ENCODE results near the gene TRIM38. TPM values are rescaled to one million over a fixed set of nuclear protein-coding genes. Genes with fewer than 3 reads are reported as not detected.

The TRIM38 gene
- total RNA-seq, 1 experiment from 2014 or later, result 4.4 TPM

- ATAC-seq (no peak), DNase-seq (ENCODE audit: low read depth, low spot score) (no peak)
- peak; percentile 89 for TF ChIP-seq TCF7L2 (IDR thresholded peaks at IDR 0.05; ENCODE audit: low read depth, low read length)
- TF ChIP-seq CTCF (IDR thresholded peaks at IDR 0.05), result no peak
- in situ Hi-C loops (cut with HindIII; ENCODE audit: low pct_unique_long_range_greater_than_20kb, low sequenced_read_pairs) (no loop called here), intact Hi-C loops (cut with micrococcal nuclease; ENCODE audit: unreplicated experiment) (no loop called here)
- Histone ChIP-seq H3K27me3 (ENCODE audit: control insufficient read depth, insufficient read depth, low read length) (no peaks in the 10 kb centered on the region), H3K9me3 (ENCODE audit: control insufficient read depth, insufficient read depth, low read depth, low read length) (no peaks in the 10 kb centered on the region), H3K36me3 (ENCODE audit: control insufficient read depth, insufficient read depth, low read length) (no peaks in the 10 kb centered on the region), H3K4me3 (ENCODE audit: low read depth in 2 of 2, low read length in 2 of 2) (peak overlapping the region; percentile 84 to 91), H3K27ac (ENCODE audit: low read length) (peak overlapping the region; percentile 100), H3K4me1 (ENCODE audit: control insufficient read depth, insufficient read depth, low read length) (peaks cover 51% of the 10 kb centered on the region)
- ChIA-PET CTCF (no interaction called here), POLR2A (interaction anchor here (0.6 to 9.8 kb wide), 3 partner anchors 8 to 21 kb away, joined by 14 to 207 read pairs (median 58); a partner anchor contains a TSS)
- no TSS peak for BruUV-seq (replicated peaks)
Observed at GRCh38 chr6:26028746-26029569, 66.4 kb downstream of the TRIM38 start.

- no peaks in the 10 kb centered on the region for H3K27me3 ChIP-seq (ENCODE audit: control insufficient read depth, insufficient read depth, low read length)
- H3K27ac ChIP-seq (ENCODE audit: low read length), result peak overlapping the region; percentile 100
- BruUV-seq (replicated peaks), result no TSS peak
- CTCF ChIA-PET, result no interaction called here
- H3K4me3 ChIP-seq (ENCODE audit: low read depth in 2 of 2, low read length in 2 of 2), result peak overlapping the region; percentile 84 to 91; a peak in 3 of 4 replicates
- ATAC-seq, result no peak
- TF ChIP-seq SIN3A (IDR thresholded peaks at IDR 0.05; ENCODE audit: borderline replicate concordance, insufficient read depth, low read depth, low read length) (no peak), TCF7L2 (IDR thresholded peaks at IDR 0.05; ENCODE audit: low read depth, low read length) (peak; percentile 0; the same call in 1 of the 2 replicates)
- POLR2A ChIA-PET, result interaction anchor here (4.8 to 9.8 kb wide), 2 partner anchors 8 to 15 kb away, joined by 58 to 207 read pairs; a partner anchor contains a TSS
- H3K4me1 ChIP-seq (ENCODE audit: control insufficient read depth, insufficient read depth, low read length), result peaks cover 55% of the 10 kb centered on the region
- in situ Hi-C loops (cut with HindIII; ENCODE audit: low pct_unique_long_range_greater_than_20kb, low sequenced_read_pairs) (no loop called here), intact Hi-C loops (cut with micrococcal nuclease; ENCODE audit: unreplicated experiment) (no loop called here)
- no peaks in the 10 kb centered on the region for H3K36me3 ChIP-seq (ENCODE audit: control insufficient read depth, insufficient read depth, low read length)
- no peaks in the 10 kb centered on the region for H3K9me3 ChIP-seq (ENCODE audit: control insufficient read depth, insufficient read depth, low read depth, low read length)
- no peak for DNase-seq (ENCODE audit: low read depth, low spot score)
Observed at GRCh38 chr6:26029570-26029856, 66.9 kb downstream of the TRIM38 start.

- Histone ChIP-seq H3K4me1 (ENCODE audit: control insufficient read depth, insufficient read depth, low read length) (peaks cover 53% of the 10 kb centered on the region), H3K36me3 (ENCODE audit: control insufficient read depth, insufficient read depth, low read length) (no peaks in the 10 kb centered on the region), H3K9me3 (ENCODE audit: control insufficient read depth, insufficient read depth, low read depth, low read length) (no peaks in the 10 kb centered on the region), H3K27me3 (ENCODE audit: control insufficient read depth, insufficient read depth, low read length) (no peaks in the 10 kb centered on the region), H3K4me3 (ENCODE audit: low read depth in 2 of 2, low read length in 2 of 2) (peak overlapping the region; percentile 84 to 91), H3K27ac (ENCODE audit: low read length) (peak overlapping the region; percentile 100)
- POLR2A ChIA-PET, result interaction anchor here (0.6 to 9.8 kb wide), 4 partner anchors 9 to 94 kb away, joined by 3 to 207 read pairs (median 35); a partner anchor contains a TSS
- DNase-seq (ENCODE audit: low read depth, low spot score), result no peak
- CTCF ChIA-PET, result no interaction called here
- TSS peak; percentile 50 for BruUV-seq (replicated peaks)
- ATAC-seq, result no peak
- in situ Hi-C loops (cut with HindIII; ENCODE audit: low pct_unique_long_range_greater_than_20kb, low sequenced_read_pairs), result no loop called here
- TF ChIP-seq CTCF (IDR thresholded peaks at IDR 0.05), result no peak
- no peak for TF ChIP-seq TCF7L2 (IDR thresholded peaks at IDR 0.05; ENCODE audit: low read depth, low read length)
- TF ChIP-seq REST (IDR thresholded peaks at IDR 0.05; ENCODE audit: insufficient read depth in 1 of 2, low read depth in 2 of 2, low read length in 1 of 2), result no peak
- no peak for TF ChIP-seq SIN3A (IDR thresholded peaks at IDR 0.05; ENCODE audit: borderline replicate concordance, insufficient read depth, low read depth, low read length)
- no peak for TF ChIP-seq POLR2AphosphoS5 (IDR thresholded peaks at IDR 0.05; ENCODE audit: low read depth, low read length)
- intact Hi-C loops (cut with micrococcal nuclease; ENCODE audit: unreplicated experiment), result no loop called here
Observed at GRCh38 chr6:26029857-26030653, 67.5 kb downstream of the TRIM38 start.

Data from Panc1 (cell line).